ENCODE results near the gene PRMT7. TPM values are rescaled to one million over a fixed set of nuclear protein-coding genes. Genes with fewer than 3 reads are reported as not detected.

PRMT7 gene
- total RNA-seq, 1 experiment from 2014 or later = 46.4 TPM

- Histone ChIP-seq H2AFZ (ENCODE audit: low read length) (no peak overlapping the region), H3K27ac (ENCODE audit: low read length) (no peak overlapping the region), H3K27me3 (ENCODE audit: low read length) (no peaks in the 10 kb centered on the region), H3K79me2 (ENCODE audit: low read length) (no peaks in the 10 kb centered on the region), H3K4me1 (ENCODE audit: insufficient read depth, low read length) (no peaks in the 10 kb centered on the region), H3K36me3 (ENCODE audit: low read depth, low read length) (no peaks in the 10 kb centered on the region), H3K4me3 (ENCODE audit: low read length) (no peak overlapping the region), H3K9ac (ENCODE audit: low read length) (no peak overlapping the region), H4K20me1 (ENCODE audit: low read length) (no peaks in the 10 kb centered on the region), H3K9me3 (ENCODE audit: low read length) (no peaks in the 10 kb centered on the region), H3K4me2 (ENCODE audit: low read length) (no peak overlapping the region), H3K9me2 (replicated peaks; ENCODE audit: low read length) (no peaks in the 10 kb centered on the region), H3F3A (ENCODE audit: low read length, unreplicated experiment) (no peaks in the 10 kb centered on the region)
- CTCF ChIA-PET = no interaction called here
- intact Hi-C loops (cut with micrococcal nuclease) = loop anchor here (1.0 kb wide), 1 partner anchor 143 kb away; no protein-coding TSS in a partner anchor
- TF ChIP-seq EZH2phosphoT487 (IDR thresholded peaks at IDR 0.05; ENCODE audit: borderline replicate concordance, low read length) (no peak), EZH2 (IDR thresholded peaks at IDR 0.05; ENCODE audit: low read length, unreplicated experiment) (no peak), CTCF (conservative IDR thresholded peaks at IDR 0.05; ENCODE audit: low read depth, low read length) (no peak)
- POLR2A ChIA-PET (ENCODE audit: unreplicated experiment) = no interaction called here
- DNase-seq (no peak), ATAC-seq (no peak)
- BruUV-seq (replicated peaks) = no TSS peak
These were observed 56.6 kb downstream of the PRMT7 start for GRCh38 chr16:68367440-68367839.

- intact Hi-C loops (cut with micrococcal nuclease) = loop anchor here (1.0 kb wide), 1 partner anchor 142 kb away; no protein-coding TSS in a partner anchor
- CTCF ChIA-PET = no interaction called here
These were observed 57.1 kb downstream of the PRMT7 start for GRCh38 chr16:68367891-68368290.

More at GRCh38 chr16:68367891-68368290, 57.1 kb downstream of the PRMT7 start:
- H3K9me3 ChIP-seq (ENCODE audit: low read length) = no peaks in the 10 kb centered on the region
- no peaks in the 10 kb centered on the region for H4K20me1 ChIP-seq (ENCODE audit: low read length)
- no peak overlapping the region for H3K4me2 ChIP-seq (ENCODE audit: low read length)
- no peaks in the 10 kb centered on the region for H3K36me3 ChIP-seq (ENCODE audit: low read depth, low read length)
- TF ChIP-seq EZH2phosphoT487 (IDR thresholded peaks at IDR 0.05; ENCODE audit: borderline replicate concordance, low read length) = no peak
- TF ChIP-seq CTCF (conservative IDR thresholded peaks at IDR 0.05; ENCODE audit: low read depth, low read length) = no peak
- TF ChIP-seq EZH2 (IDR thresholded peaks at IDR 0.05; ENCODE audit: low read length, unreplicated experiment) = no peak
- no peaks in the 10 kb centered on the region for H3K27me3 ChIP-seq (ENCODE audit: low read length)
- H3F3A ChIP-seq (ENCODE audit: low read length, unreplicated experiment) = no peaks in the 10 kb centered on the region
- no TSS peak for BruUV-seq (replicated peaks)
- DNase-seq (no peak), ATAC-seq (no peak)
- POLR2A ChIA-PET (ENCODE audit: unreplicated experiment) = no interaction called here
- no peaks in the 10 kb centered on the region for H3K4me1 ChIP-seq (ENCODE audit: insufficient read depth, low read length)
- no peak overlapping the region for H3K9ac ChIP-seq (ENCODE audit: low read length)
- no peaks in the 10 kb centered on the region for H3K79me2 ChIP-seq (ENCODE audit: low read length)
- H2AFZ ChIP-seq (ENCODE audit: low read length) = no peak overlapping the region
- H3K9me2 ChIP-seq (replicated peaks; ENCODE audit: low read length) = no peaks in the 10 kb centered on the region
- H3K27ac ChIP-seq (ENCODE audit: low read length) = no peak overlapping the region
- no peak overlapping the region for H3K4me3 ChIP-seq (ENCODE audit: low read length)
